Ishikawa (cell line): Measurements from ENCODE around the gene TJP1.
A peak's percentile ranks its signal among the peaks of the same experiment; 100 is the strongest.

Source experiments
- CEBPB ChIP-seq: IDR thresholded peaks from 2 replicates; pipeline ENCODE4 v1.6.1; 2012
- CREB1 ChIP-seq: IDR thresholded peaks from 2 replicates; pipeline ENCODE4 v1.6.1; 2012; ENCODE audit warnings: low read depth
- EGR1 ChIP-seq: IDR thresholded peaks from 2 replicates; pipeline ENCODE4 v1.6.1; 2012
- EP300 ChIP-seq: IDR thresholded peaks from 2 replicates; pipeline ENCODE4 v1.6.1; 2012; ENCODE audit warnings: borderline replicate concordance
- FOXM1 ChIP-seq: IDR thresholded peaks from 2 replicates; pipeline ENCODE4 v1.6.1; 2012; ENCODE audit warnings: low read depth, borderline replicate concordance
- NFIC ChIP-seq: IDR thresholded peaks from 2 replicates; pipeline ENCODE4 v1.6.1; 2012
- RAD21 ChIP-seq: IDR thresholded peaks from 2 replicates; pipeline ENCODE4 v1.6.1; 2012; ENCODE audit warnings: low read depth
- TAF1 ChIP-seq: IDR thresholded peaks from 2 replicates; pipeline ENCODE4 v1.6.1; 2012; ENCODE audit warnings: low read depth, mild to moderate bottlenecking
- TCF12 ChIP-seq: IDR thresholded peaks from 2 replicates; pipeline ENCODE4 v1.6.1; 2012; ENCODE audit warnings: low read depth
- TEAD4 ChIP-seq: IDR thresholded peaks from 2 replicates; pipeline ENCODE4 v1.6.1; 2012
- YY1 ChIP-seq: IDR thresholded peaks from 2 replicates; pipeline ENCODE4 v1.6.1; 2012; ENCODE audit warnings: low read depth
- ZBTB7A ChIP-seq: IDR thresholded peaks from 2 replicates; pipeline ENCODE4 v1.6.1; 2012; ENCODE audit warnings: low read depth
- TF ChIP-seq, protein P1 (sequence below): IDR thresholded peaks from 2 replicates; pipeline ENCODE4 v1.6.1; 2012; ENCODE audit warnings: low read depth, mild to moderate bottlenecking
- TF ChIP-seq, protein P2 (sequence below): IDR thresholded peaks from 2 replicates; pipeline ENCODE4 v1.6.1; 2012
- TF ChIP-seq, protein P3 (sequence below): IDR thresholded peaks from 2 replicates; pipeline ENCODE4 v1.6.1; 2012

Gene TJP1

DNA sequence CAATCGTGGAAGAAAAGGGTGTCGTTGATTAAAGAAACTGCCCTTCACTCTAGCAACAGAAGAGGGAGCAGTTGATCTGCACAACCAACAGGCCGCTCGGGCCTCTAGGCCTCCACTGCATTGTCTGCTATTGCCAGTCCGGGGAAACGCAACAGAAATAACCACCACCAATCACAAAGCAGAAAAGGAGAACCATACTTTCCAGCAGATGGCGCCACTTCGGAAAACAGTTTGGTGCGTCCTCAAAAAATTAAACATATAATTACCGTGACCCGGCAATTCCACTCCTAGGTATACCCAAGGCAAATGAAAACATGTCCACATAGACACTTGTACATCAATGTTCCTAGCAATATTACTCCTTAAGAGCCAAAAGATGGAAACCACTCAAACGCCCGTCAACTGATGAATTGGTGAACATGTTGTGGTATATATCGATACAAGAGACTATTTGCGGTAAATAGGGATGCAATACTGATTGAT lies 154.1 kb downstream of the TJP1 start:
- TF ChIP-seq EGR1 = no peak
- peak; percentile 97 for TF ChIP-seq RAD21
- TF ChIP-seq, protein P1, sequence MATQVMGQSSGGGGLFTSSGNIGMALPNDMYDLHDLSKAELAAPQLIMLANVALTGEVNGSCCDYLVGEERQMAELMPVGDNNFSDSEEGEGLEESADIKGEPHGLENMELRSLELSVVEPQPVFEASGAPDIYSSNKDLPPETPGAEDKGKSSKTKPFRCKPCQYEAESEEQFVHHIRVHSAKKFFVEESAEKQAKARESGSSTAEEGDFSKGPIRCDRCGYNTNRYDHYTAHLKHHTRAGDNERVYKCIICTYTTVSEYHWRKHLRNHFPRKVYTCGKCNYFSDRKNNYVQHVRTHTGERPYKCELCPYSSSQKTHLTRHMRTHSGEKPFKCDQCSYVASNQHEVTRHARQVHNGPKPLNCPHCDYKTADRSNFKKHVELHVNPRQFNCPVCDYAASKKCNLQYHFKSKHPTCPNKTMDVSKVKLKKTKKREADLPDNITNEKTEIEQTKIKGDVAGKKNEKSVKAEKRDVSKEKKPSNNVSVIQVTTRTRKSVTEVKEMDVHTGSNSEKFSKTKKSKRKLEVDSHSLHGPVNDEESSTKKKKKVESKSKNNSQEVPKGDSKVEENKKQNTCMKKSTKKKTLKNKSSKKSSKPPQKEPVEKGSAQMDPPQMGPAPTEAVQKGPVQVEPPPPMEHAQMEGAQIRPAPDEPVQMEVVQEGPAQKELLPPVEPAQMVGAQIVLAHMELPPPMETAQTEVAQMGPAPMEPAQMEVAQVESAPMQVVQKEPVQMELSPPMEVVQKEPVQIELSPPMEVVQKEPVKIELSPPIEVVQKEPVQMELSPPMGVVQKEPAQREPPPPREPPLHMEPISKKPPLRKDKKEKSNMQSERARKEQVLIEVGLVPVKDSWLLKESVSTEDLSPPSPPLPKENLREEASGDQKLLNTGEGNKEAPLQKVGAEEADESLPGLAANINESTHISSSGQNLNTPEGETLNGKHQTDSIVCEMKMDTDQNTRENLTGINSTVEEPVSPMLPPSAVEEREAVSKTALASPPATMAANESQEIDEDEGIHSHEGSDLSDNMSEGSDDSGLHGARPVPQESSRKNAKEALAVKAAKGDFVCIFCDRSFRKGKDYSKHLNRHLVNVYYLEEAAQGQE = no peak
- TF ChIP-seq NFIC = peak; percentile 6; the same call in 1 of the 2 replicates
- no peak for TF ChIP-seq EP300
- TF ChIP-seq FOXM1 = no peak
- no peak for TF ChIP-seq ZBTB7A
- TF ChIP-seq CEBPB = no peak
- TF ChIP-seq TAF1 = no peak
- TF ChIP-seq, protein P2, sequence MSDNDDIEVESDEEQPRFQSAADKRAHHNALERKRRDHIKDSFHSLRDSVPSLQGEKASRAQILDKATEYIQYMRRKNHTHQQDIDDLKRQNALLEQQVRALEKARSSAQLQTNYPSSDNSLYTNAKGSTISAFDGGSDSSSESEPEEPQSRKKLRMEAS = no peak
- no peak for TF ChIP-seq TCF12
- TF ChIP-seq, protein P3, sequence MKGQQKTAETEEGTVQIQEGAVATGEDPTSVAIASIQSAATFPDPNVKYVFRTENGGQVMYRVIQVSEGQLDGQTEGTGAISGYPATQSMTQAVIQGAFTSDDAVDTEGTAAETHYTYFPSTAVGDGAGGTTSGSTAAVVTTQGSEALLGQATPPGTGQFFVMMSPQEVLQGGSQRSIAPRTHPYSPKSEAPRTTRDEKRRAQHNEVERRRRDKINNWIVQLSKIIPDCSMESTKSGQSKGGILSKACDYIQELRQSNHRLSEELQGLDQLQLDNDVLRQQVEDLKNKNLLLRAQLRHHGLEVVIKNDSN = no peak
- TF ChIP-seq TEAD4 = peak; percentile 67
- no peak for TF ChIP-seq YY1
- TF ChIP-seq CREB1 = no peak

DNA sequence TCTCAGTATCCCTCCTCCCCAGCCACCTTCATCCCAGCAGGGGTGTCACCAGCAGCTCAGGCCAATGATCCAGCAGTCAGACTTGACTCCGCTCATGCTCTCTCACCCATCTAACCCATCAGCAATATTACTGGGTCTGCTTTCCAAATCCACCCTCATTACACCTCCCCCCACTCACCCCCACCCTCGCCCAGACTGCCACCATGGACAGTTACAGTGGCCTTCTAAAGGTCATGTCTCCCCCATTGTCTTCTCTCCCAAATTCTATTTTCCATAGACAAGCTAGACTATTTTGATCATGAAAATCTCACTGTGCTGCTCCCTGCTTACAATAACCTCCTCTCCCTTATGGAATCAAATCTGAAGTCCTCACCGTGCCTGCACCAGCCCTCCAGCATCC lies 156.0 kb downstream of the TJP1 start:
- TF ChIP-seq, protein P1 = peak; percentile 58; the same call in 1 of the 2 replicates
- TF ChIP-seq NFIC = no peak

DNA sequence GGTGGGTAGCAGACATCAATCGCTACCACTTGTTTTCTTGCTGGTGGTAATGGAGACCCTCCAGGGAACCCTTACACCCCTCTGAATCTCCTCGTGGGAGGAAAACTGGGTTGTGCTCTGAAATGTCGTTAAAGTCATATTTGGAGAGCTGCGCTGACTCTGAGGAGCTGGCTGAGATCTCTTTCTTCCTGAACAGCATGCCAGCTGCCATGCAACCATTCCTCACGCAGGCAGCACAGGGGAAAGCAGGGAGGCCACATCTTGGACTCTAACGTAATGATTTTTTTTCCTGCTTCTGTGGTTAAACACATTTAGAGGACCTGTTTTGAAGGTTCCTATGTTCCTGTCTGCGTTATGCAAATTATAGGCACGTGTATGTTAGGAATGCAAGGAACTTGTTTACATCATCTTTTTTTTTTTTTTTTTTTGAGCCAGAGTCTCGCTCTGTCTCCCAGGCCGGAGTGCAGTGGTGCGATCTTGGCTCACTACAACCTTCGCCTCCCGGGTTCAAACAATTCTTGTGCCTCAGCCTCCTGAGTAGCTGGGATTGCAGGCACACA lies 156.7 kb downstream of the TJP1 start:
- TF ChIP-seq TEAD4 (no peak), FOXM1 (no peak), ZBTB7A (no peak), NFIC (no peak), EGR1 (no peak), EP300 (no peak), YY1 (no peak), RAD21 (no peak), TCF12 (no peak), TAF1 (no peak), CEBPB (no peak), CREB1 (no peak)
- TF ChIP-seq, protein P1 = no peak
- TF ChIP-seq, protein P3 = no peak
- TF ChIP-seq, protein P2 = no peak

DNA sequence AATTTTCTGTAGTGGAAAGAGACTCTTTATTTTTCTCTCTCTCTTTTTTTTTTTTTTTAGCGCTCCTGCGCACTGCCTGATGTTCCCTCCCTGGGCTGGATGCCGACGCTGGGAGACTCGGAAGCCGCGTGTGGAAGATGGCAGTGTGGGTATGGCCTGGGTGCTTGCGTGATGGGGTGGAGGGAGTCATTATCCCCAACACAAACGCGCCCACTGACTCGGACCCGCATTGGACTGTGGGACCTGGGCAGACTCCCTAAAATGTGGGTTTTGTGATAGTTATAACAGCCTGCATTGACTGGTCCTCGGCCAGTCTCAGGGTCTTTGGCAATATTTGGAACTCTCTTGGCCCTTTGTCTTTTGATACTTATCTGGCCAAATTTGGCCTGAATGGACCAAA lies 157.9 kb downstream of the TJP1 start:
- TF ChIP-seq, protein P3 = no peak
- TF ChIP-seq TEAD4 (no peak), YY1 (no peak), ZBTB7A (no peak), NFIC (no peak), RAD21 (no peak), CEBPB (no peak), EGR1 (no peak), CREB1 (no peak), FOXM1 (no peak), EP300 (no peak), TCF12 (no peak), TAF1 (no peak)
- TF ChIP-seq, protein P2 = no peak
- TF ChIP-seq, protein P1 = no peak
